LNCaP clone FGC (cell line): Measurements from ENCODE around the gene FAM227A.
A peak's percentile ranks its signal among the peaks of the same experiment; 100 is the strongest.

ENCODE experiments used
- DNase-seq: peaks from one replicate; pipeline ENCODE4 v3.0.0-alpha.2; 2011; ENCODE audit warnings: low read depth
- H3K4me3 ChIP-seq: 2 replicates; pipeline ENCODE4 v1.5.1; 2011; ENCODE audit warnings: mild to moderate bottlenecking, low read depth, low read length, control low read depth
- CTCF ChIP-seq: IDR thresholded peaks from 2 replicates; pipeline ENCODE4 v1.5.1; 2012; ENCODE audit warnings: mild to moderate bottlenecking; ENCODE audit not compliant: control insufficient read depth, insufficient read depth; ENCODE audit errors: extremely low read depth

The FAM227A gene

GRCh38 chr22:38578505-38578904 lies 77.7 kb downstream of the FAM227A start:
- H3K4me3 ChIP-seq = no peak overlapping the region
- no peak for DNase-seq
- no peak for TF ChIP-seq CTCF

DNA sequence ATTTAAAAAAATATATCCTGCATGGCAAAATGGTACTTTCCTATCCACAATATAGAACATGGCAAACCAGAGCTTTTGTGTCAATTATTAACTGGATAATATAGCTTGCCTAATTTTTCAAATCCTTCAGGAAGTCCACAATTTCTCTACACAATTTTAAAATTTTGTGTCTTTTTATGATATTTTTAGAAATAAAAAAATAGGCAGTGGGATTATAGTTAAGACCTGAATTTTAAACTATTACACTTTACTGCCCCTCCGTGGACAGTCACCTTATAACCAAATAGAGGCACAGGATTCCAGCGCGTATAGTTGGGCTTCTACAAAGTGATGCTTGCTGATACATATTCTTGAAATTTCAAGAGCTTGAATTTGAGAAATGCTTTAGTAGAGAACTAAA lies 84.1 kb downstream of the FAM227A start:
- no peak overlapping the region for H3K4me3 ChIP-seq
- no peak for DNase-seq
- peak; percentile 55 for TF ChIP-seq CTCF

DNA sequence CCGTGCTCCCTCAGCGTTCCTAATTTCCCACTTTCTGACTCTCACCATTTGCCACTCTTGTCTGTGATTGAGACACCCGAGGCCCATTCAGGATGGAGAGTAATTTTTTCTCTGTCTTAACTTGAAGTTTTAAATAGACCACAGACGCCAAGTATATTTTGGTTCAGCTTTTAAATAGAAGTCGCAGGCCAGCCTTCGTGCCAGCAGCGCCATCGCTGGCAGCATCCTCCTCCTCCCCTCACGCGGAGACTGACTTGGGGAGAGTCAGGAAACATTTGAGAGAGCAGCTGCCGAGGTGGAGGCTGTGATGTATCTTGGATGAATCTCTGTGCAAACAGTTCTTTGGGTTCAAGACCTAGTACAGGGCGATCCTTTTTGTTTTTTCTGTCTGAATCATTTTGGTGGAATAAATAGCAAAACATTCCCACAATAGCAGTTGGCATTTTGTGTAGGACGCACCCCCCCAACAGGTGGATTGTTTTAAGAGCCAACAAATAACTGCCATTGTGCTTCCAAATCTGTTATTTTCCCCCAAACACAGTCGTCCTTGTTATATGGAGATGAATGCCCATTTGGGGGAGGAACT lies 85.3 kb downstream of the FAM227A start:
- no peak for DNase-seq
- peak overlapping the region; percentile 47 for H3K4me3 ChIP-seq
- 0 out of 2 replicates have a peak, but pooled peaks have one; percentile 11 for TF ChIP-seq CTCF

DNA sequence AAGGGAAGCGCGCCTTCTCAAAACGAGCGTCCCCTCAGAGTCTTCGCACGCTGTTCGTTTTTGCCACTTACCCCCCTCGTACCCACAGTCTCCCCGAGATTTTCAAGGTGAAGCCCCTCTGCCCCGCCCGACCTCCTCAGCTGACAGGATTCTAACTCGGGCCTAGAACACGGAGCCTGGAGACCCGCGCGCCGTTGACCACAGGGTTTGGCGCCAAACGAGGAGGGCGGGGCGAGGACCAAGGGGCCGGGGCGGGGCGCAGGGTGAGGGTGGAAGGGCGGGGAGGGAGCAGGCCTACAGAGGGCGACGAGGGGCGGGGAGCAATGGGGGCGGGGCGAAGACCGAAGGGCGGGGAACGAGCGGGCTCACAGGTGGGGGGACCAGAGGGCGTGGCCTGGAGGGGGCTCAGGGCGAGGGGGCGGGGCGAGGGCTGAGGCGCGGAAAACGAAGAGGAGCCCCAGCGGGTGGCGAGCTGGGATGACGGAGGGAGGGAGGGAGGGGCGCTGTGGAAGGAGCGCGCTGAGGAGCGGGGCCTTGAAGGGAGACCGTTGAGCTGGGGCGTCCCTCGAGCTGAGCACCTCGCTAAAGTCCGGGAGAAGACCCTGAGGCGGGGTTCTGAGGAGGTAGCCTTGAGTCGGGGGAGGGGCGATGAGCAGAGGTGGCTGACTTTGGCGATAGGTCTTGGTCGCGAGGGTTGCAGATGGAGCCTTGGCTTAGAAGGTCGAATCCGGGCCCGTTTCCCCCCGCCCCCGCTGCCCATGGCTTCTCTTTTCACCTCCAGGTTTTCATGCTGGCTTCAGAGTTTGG lies 86.0 kb downstream of the FAM227A start, which contains the start of gene DMC1:
TSS of gene DMC1 (minus strand) at position 212 of the 807 bp plus-strand sequence. CDS start 1,927 bp downstream, outside the sequence.
- TF ChIP-seq CTCF = no peak
- DNase-seq = no peak
- H3K4me3 ChIP-seq = peak within 1 kb of the TSS; percentile 47

DNA sequence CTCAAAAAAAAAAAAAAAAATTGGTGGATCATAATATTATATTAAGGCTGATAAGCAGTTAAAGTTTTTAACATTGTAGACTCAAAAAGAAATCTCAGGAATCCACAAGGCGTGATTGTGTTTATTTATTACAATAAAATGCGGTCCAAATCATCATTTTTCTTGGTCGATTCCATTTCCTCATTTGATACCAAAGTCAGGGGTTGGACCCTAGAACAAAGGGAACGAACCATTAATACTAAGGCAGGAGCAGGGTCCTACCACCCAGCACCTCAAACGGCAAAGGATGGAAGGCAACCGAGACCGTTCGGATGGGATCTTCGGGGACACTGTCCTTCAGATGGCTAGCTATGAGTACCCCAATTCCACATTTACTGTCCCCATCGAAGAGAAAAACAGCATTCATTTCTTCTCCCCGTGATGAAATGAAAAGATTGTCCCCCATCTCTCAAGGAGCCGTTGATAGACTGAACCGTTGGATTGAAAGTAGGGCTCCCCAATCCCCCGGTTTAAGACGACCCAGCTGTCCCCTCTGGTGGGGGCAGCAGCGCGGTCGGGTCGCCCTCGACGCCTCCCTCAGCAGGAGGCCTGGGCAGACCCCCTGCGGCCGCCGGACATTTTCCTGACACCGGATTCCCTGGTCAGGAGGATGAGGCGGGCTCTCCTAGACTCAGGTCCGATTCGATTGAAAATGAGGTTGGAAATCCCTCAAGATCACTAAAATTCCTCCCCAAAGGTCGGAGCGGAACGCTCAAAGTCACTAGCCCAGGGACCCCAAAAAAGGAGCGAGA lies 86.8 kb downstream of the FAM227A start:
- no peak overlapping the region for H3K4me3 ChIP-seq
- DNase-seq = no peak
- no peak for TF ChIP-seq CTCF

DNA sequence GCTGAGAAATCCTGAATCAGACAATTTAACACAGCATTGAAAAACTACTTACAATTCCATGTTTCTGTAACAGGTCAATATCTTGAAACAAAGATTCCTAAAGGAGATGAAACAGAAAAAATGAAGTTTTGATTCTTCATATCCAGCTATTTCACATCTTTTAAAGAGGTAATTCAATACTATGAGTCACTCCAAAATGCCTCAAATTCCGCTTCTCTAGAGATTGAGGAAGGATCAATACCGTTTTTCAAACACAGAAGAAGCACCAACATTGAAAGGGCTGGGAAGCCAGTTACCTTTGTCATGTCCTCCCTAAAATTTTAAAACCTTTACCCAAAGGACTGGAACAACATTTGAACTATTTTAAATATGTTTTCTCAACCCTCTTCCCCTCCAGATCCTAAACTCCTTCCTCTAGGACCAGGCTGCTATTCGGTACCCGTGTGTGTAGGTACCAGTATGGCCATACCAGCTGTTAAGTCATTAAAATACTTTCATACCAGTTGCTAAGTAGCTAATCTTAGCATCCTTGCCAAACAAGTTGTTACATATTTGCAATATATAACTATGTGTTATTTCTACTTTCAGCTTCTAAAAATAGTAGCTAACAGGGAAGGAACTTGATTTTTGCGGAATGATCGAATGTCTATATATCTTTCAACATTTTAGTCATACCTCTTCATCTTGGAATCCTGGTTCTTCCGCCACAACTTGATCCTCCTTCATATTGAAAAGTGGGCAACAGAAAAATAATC lies 88.5 kb downstream of the FAM227A start:
- DNase-seq = no peak
- no peak for TF ChIP-seq CTCF
- H3K4me3 ChIP-seq = no peak overlapping the region
